COLO829 (cell line): ENCODE measurements around the gene LNX2.

Experiments
- DNase-seq: peaks from one replicate; pipeline ENCODE4 v3.0.0; 2012; ENCODE audit warnings: low spot score

LNX2 gene

DNA sequence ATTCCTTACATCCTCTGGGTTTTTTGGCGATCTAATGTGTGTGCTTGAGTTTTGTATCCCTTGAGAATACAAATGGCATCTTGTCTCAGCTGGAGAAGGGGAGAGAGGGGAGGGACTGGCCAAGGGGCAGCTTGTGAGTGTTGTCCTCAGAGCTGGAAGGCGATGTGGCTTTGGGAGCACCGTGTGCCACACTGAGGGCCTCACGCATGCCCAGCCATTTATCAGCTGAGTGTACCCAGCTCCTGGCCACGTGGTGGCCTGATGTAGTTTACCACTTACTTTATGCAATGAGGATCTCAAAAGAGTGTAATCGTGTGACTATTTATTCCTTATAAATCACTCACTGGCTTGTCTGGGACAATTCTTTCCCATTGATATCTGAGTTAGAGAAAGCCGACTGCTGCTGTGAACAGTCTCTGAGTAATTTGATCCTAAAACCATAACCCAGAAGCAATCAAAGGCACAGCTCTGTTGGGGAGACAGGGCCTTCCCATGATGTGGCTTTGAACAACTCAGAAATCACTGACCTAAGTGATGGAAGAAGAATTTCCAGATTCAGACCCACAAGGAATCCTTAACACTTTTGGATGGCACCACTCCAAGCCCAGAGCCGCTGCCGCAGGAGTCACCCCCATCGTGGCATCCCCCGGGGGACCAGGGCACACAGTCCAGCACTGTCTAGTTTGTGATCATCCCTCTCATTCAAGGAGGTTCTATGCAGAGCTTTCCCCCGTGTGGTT, 116.0 kb downstream of the LNX2 start:
- DNase-seq = no peak

- no peak for DNase-seq
Observed at GRCh38 chr13:27500806-27501534, 119.4 kb downstream of the LNX2 start.

DNA sequence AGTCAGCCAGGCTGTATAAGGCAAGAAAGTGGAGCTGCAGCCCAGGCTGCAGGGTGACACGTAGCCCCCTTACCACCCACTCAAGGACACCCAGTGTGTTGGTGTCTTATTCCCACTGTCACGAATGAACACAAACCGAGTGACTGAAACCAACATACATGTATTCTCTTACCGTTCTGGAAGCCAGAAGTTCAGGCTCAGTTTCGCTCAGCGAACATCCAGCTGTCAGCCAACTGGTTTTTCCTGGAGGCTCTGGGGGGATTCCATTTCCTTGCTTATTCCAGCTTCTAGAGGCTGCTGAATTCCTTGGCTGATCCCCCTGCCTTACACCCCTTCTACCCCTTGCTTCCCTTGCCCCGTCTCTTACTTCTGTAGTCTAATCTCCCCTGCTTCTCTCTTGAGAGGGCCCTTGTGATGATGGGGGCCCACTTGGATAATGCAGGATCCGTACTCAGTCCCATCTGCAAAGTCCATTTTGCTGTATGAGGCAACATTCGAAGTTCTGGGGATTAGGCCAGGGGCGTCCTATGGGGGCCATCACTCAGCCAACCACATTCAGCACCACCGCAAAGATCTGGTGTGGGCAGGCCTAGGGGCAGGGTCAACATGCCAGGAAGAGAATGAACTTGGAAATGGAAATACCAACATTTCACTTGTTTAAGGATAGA, 122.6 kb downstream of the LNX2 start:
- DNase-seq = no peak

GRCh38 chr13:27496536-27497273, 123.6 kb downstream of the LNX2 start:
- no peak for DNase-seq

GRCh38 chr13:27496006-27496405, 124.3 kb downstream of the LNX2 start:
- no peak for DNase-seq
